Panc1 (cell line): ENCODE results near the gene CDK5.

ENCODE experiments used
- SIN3A ChIP-seq: IDR thresholded peaks from 2 replicates; pipeline ENCODE4 v1.6.1; 2012; ENCODE audit warnings: low read depth, mild to moderate bottlenecking, low read length, moderate library complexity, borderline replicate concordance; ENCODE audit not compliant: insufficient read depth
- TF ChIP-seq, protein P1 (sequence below): fragments of 450-650 bp; IDR thresholded peaks from 2 replicates; pipeline ENCODE4 v1.5.1; 2017; ENCODE audit warnings: mild to moderate bottlenecking
- TF ChIP-seq, protein P2 (sequence below), 2 experiments: IDR thresholded peaks; 2 replicates each; pipeline ENCODE4 v1.6.1; 2011 to 2012; ENCODE audit warnings: low read depth in 2 of 2, control low read depth in 1 of 2, low read length in 1 of 2, mild to moderate bottlenecking in 1 of 2, moderate library complexity in 1 of 2; ENCODE audit not compliant: insufficient read depth in 1 of 2

GRCh38 chr7:151075662-151075971 lies 17.9 kb upstream of the CDK5 start:
- TF ChIP-seq SIN3A, result no peak
- TF ChIP-seq, protein P1, sequence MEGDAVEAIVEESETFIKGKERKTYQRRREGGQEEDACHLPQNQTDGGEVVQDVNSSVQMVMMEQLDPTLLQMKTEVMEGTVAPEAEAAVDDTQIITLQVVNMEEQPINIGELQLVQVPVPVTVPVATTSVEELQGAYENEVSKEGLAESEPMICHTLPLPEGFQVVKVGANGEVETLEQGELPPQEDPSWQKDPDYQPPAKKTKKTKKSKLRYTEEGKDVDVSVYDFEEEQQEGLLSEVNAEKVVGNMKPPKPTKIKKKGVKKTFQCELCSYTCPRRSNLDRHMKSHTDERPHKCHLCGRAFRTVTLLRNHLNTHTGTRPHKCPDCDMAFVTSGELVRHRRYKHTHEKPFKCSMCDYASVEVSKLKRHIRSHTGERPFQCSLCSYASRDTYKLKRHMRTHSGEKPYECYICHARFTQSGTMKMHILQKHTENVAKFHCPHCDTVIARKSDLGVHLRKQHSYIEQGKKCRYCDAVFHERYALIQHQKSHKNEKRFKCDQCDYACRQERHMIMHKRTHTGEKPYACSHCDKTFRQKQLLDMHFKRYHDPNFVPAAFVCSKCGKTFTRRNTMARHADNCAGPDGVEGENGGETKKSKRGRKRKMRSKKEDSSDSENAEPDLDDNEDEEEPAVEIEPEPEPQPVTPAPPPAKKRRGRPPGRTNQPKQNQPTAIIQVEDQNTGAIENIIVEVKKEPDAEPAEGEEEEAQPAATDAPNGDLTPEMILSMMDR, result no peak
- TF ChIP-seq, protein P2, sequence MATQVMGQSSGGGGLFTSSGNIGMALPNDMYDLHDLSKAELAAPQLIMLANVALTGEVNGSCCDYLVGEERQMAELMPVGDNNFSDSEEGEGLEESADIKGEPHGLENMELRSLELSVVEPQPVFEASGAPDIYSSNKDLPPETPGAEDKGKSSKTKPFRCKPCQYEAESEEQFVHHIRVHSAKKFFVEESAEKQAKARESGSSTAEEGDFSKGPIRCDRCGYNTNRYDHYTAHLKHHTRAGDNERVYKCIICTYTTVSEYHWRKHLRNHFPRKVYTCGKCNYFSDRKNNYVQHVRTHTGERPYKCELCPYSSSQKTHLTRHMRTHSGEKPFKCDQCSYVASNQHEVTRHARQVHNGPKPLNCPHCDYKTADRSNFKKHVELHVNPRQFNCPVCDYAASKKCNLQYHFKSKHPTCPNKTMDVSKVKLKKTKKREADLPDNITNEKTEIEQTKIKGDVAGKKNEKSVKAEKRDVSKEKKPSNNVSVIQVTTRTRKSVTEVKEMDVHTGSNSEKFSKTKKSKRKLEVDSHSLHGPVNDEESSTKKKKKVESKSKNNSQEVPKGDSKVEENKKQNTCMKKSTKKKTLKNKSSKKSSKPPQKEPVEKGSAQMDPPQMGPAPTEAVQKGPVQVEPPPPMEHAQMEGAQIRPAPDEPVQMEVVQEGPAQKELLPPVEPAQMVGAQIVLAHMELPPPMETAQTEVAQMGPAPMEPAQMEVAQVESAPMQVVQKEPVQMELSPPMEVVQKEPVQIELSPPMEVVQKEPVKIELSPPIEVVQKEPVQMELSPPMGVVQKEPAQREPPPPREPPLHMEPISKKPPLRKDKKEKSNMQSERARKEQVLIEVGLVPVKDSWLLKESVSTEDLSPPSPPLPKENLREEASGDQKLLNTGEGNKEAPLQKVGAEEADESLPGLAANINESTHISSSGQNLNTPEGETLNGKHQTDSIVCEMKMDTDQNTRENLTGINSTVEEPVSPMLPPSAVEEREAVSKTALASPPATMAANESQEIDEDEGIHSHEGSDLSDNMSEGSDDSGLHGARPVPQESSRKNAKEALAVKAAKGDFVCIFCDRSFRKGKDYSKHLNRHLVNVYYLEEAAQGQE (IDR thresholded peaks at IDR 0.05; ENCODE audit: insufficient read depth in 1 of 2, low read depth in 2 of 2, low read length in 1 of 2), result no peak
